GM11168 (cell line): ENCODE measurements around the gene PACS2.

Experiments
- in situ Hi-C: fragments of 300-500 bp; cut with MboI; formaldehyde crosslinking; loops from one replicate; pipeline ENCODE4 v1.12.0; 2022; ENCODE audit warnings: low sequenced_read_pairs; ENCODE audit not compliant: unreplicated experiment

PACS2 gene

GRCh38 chr14:105382343-105383082 lies 68.0 kb downstream of the PACS2 start:
- in situ Hi-C loops = no loop called here

- in situ Hi-C loops = no loop called here
These were observed 68.7 kb downstream of the PACS2 start for GRCh38 chr14:105383083-105383730.

GRCh38 chr14:105384041-105384557 lies 69.6 kb downstream of the PACS2 start:
- in situ Hi-C loops = no loop called here

GRCh38 chr14:105384605-105385321 lies 70.2 kb downstream of the PACS2 start:
- in situ Hi-C loops = no loop called here

GRCh38 chr14:105385322-105385637 lies 70.7 kb downstream of the PACS2 start:
- in situ Hi-C loops = no loop called here

- in situ Hi-C loops = no loop called here
These were observed 71.3 kb downstream of the PACS2 start for GRCh38 chr14:105385698-105386365.

GRCh38 chr14:105386581-105387529 lies 72.3 kb downstream of the PACS2 start:
- in situ Hi-C loops = no loop called here

GRCh38 chr14:105387530-105387922 lies 73.0 kb downstream of the PACS2 start:
- in situ Hi-C loops = no loop called here

- in situ Hi-C loops = no loop called here
These were observed 73.8 kb downstream of the PACS2 start for GRCh38 chr14:105388110-105388951.

GRCh38 chr14:105388976-105389375 lies 74.4 kb downstream of the PACS2 start:
- in situ Hi-C loops = no loop called here

- in situ Hi-C loops = no loop called here
These were observed 75.0 kb downstream of the PACS2 start for GRCh38 chr14:105389534-105389933.

- in situ Hi-C loops = no loop called here
These were observed 75.7 kb downstream of the PACS2 start for GRCh38 chr14:105389976-105390848.

- in situ Hi-C loops = no loop called here
These were observed 76.4 kb downstream of the PACS2 start for GRCh38 chr14:105390849-105391500.

- in situ Hi-C loops = no loop called here
These were observed 77.0 kb downstream of the PACS2 start for GRCh38 chr14:105391541-105391940.

GRCh38 chr14:105392131-105393090 lies 77.9 kb downstream of the PACS2 start:
- in situ Hi-C loops = no loop called here

GRCh38 chr14:105393151-105393550 lies 78.6 kb downstream of the PACS2 start:
- in situ Hi-C loops = no loop called here
